SK-N-SH treated with all-trans-retinoic acid at 6 μM for 48 hours (cell line): ENCODE data around the gene HCK.

ENCODE experiments used
- ATAC-seq: fragments of 200-7000 bp; cut with Tn5 transposase; 3 replicates; pipeline ENCODE4 v1.9.1; 2020; ENCODE audit warnings: mild to moderate bottlenecking, moderate library complexity
- ARNTL ChIP-seq: fragments of 450-650 bp; formaldehyde crosslinking; IDR thresholded peaks from 2 replicates; pipeline ENCODE4 v1.5.0; 2020; ENCODE audit warnings: low read depth, mild to moderate bottlenecking, moderate library complexity, borderline replicate concordance
- BACH2 ChIP-seq: fragments of 250-450 bp; sonication (Bioruptor Pico); IDR thresholded peaks from 2 replicates; pipeline ENCODE4 v1.9.0; 2021; ENCODE audit warnings: mild to moderate bottlenecking, borderline replicate concordance
- CSDC2 ChIP-seq: fragments of 250-450 bp; sonication (Bioruptor Pico); IDR thresholded peaks from 2 replicates; pipeline ENCODE4 v1.5.0; 2020; ENCODE audit warnings: mild to moderate bottlenecking, moderate library complexity
- ESRRG ChIP-seq: fragments of 250-450 bp; sonication (Bioruptor Pico); IDR thresholded peaks from 2 replicates; pipeline ENCODE4 v1.6.1; 2021; ENCODE audit warnings: mild to moderate bottlenecking
- GLIS3 ChIP-seq: fragments of 250-450 bp; sonication (Bioruptor Pico); IDR thresholded peaks from 2 replicates; pipeline ENCODE4 v1.5.0; 2020; ENCODE audit warnings: mild to moderate bottlenecking, moderate library complexity
- ISL1 ChIP-seq: fragments of 250-450 bp; sonication (Bioruptor Pico); IDR thresholded peaks from 2 replicates; pipeline ENCODE4 v2.1.2; 2022; ENCODE audit warnings: mild to moderate bottlenecking, moderate library complexity
- OSR1 ChIP-seq: fragments of 250-450 bp; sonication (Bioruptor Pico); IDR thresholded peaks from 2 replicates; pipeline ENCODE4 v1.8.0; 2022; ENCODE audit warnings: moderate library complexity, mild to moderate bottlenecking, inconsistent platforms
- PATZ1 ChIP-seq: fragments of 250-450 bp; sonication (Bioruptor Pico); IDR thresholded peaks from 2 replicates; pipeline ENCODE4 v1.8.0; 2020; ENCODE audit warnings: mild to moderate bottlenecking, moderate library complexity, borderline replicate concordance
- PPARA ChIP-seq: fragments of 250-450 bp; sonication (Bioruptor Pico); IDR thresholded peaks from 2 replicates; pipeline ENCODE4 v1.5.0; 2020; ENCODE audit warnings: mild to moderate bottlenecking, borderline replicate concordance
- RARB ChIP-seq: fragments of 250-450 bp; sonication (Bioruptor Pico); IDR thresholded peaks from 2 replicates; pipeline ENCODE4 v1.8.0; 2021; ENCODE audit warnings: mild to moderate bottlenecking, moderate library complexity
- SNAI2 ChIP-seq: fragments of 250-450 bp; sonication (Bioruptor Pico); IDR thresholded peaks from 2 replicates; pipeline ENCODE4 v1.5.0; 2020; ENCODE audit warnings: mild to moderate bottlenecking, moderate library complexity
- TCF4 ChIP-seq: fragments of 250-450 bp; sonication (Bioruptor Pico); IDR thresholded peaks from 2 replicates; pipeline ENCODE4 v1.8.0; 2021; ENCODE audit warnings: mild to moderate bottlenecking, moderate library complexity, borderline replicate concordance
- TOX ChIP-seq: fragments of 250-450 bp; sonication (Bioruptor Pico); IDR thresholded peaks from 2 replicates; pipeline ENCODE4 v1.8.0; 2021; ENCODE audit warnings: mild to moderate bottlenecking, moderate library complexity, borderline replicate concordance
- ZC3H10 ChIP-seq: fragments of 250-450 bp; sonication (Bioruptor Pico); IDR thresholded peaks from 2 replicates; pipeline ENCODE4 v1.5.1; 2021; ENCODE audit warnings: mild to moderate bottlenecking, moderate library complexity
- ZFP3 ChIP-seq: fragments of 250-450 bp; sonication (Bioruptor Pico); IDR thresholded peaks from 2 replicates; pipeline ENCODE4 v1.5.0; 2020; ENCODE audit warnings: mild to moderate bottlenecking, moderate library complexity
- ZFP30 ChIP-seq: fragments of 450-650 bp; formaldehyde crosslinking; IDR thresholded peaks from 2 replicates; pipeline ENCODE4 v1.5.0; 2022; ENCODE audit warnings: mild to moderate bottlenecking, moderate library complexity
- ZNF565 ChIP-seq: fragments of 450-650 bp; formaldehyde crosslinking; conservative IDR thresholded peaks from 2 replicates; pipeline ENCODE4 v1.5.0; 2020; ENCODE audit warnings: low read depth, mild to moderate bottlenecking, moderate library complexity
- ZNF70 ChIP-seq: fragments of 450-650 bp; formaldehyde crosslinking; IDR thresholded peaks from 2 replicates; pipeline ENCODE4 v1.5.0; 2020; ENCODE audit warnings: mild to moderate bottlenecking, moderate library complexity
- ZNF8 ChIP-seq: fragments of 450-650 bp; formaldehyde crosslinking; IDR thresholded peaks from 2 replicates; pipeline ENCODE4 v1.5.0; 2020; ENCODE audit warnings: mild to moderate bottlenecking, moderate library complexity
- TF ChIP-seq, protein P1 (sequence below): fragments of 250-450 bp; sonication (Bioruptor Pico); IDR thresholded peaks from 2 replicates; pipeline ENCODE4 v1.5.1; 2021; ENCODE audit warnings: mild to moderate bottlenecking, moderate library complexity
- TF ChIP-seq, protein P2 (sequence below): fragments of 250-450 bp; sonication (Bioruptor Pico); IDR thresholded peaks from 2 replicates; pipeline ENCODE4 v1.5.1; 2020; ENCODE audit warnings: low read depth, mild to moderate bottlenecking, moderate library complexity
- TF ChIP-seq, protein P3 (sequence below): fragments of 250-450 bp; sonication (Bioruptor Pico); IDR thresholded peaks from 2 replicates; pipeline ENCODE4 v1.5.0; 2020; ENCODE audit warnings: mild to moderate bottlenecking, moderate library complexity

Gene HCK

DNA sequence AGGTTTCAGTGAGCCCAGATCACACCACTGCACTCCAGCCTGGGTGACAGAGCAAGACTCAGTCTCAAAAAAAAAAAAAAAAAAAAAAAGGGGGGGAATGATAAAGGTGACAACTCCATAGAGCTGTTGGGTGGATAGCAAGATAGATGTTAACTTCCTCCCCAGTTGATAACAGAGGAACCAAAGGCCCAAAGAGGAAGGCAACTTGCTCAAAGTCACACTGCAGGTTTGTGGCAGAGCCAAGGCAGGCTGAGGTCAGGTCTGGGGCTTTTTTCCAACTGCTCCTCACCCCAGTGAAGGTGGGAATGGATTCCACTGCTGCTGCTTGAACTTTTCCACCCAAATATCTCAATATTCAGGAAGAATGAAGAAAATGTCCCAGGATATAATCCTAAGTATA lies 26.7 kb downstream of the HCK start:
- TF ChIP-seq, protein P1, sequence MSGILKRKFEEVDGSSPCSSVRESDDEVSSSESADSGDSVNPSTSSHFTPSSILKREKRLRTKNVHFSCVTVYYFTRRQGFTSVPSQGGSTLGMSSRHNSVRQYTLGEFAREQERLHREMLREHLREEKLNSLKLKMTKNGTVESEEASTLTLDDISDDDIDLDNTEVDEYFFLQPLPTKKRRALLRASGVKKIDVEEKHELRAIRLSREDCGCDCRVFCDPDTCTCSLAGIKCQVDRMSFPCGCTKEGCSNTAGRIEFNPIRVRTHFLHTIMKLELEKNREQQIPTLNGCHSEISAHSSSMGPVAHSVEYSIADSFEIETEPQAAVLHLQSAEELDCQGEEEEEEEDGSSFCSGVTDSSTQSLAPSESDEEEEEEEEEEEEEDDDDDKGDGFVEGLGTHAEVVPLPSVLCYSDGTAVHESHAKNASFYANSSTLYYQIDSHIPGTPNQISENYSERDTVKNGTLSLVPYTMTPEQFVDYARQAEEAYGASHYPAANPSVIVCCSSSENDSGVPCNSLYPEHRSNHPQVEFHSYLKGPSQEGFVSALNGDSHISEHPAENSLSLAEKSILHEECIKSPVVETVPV (CRISPR knock-in tag): no peak
- TF ChIP-seq ZNF565 (CRISPR knock-in tag): no peak
- TF ChIP-seq ZNF70 (CRISPR knock-in tag): no peak
- TF ChIP-seq SNAI2: no peak
- TF ChIP-seq BACH2 (CRISPR knock-in tag): no peak
- no peak for TF ChIP-seq ZFP30 (CRISPR knock-in tag)
- no peak for ATAC-seq

GRCh38 chr20:32079655-32080109 lies 27.6 kb downstream of the HCK start:
- no peak for ATAC-seq
- no peak for TF ChIP-seq TOX (CRISPR knock-in tag)
- TF ChIP-seq ESRRG (CRISPR knock-in tag): no peak
- TF ChIP-seq SNAI2: no peak
- TF ChIP-seq, protein P2, sequence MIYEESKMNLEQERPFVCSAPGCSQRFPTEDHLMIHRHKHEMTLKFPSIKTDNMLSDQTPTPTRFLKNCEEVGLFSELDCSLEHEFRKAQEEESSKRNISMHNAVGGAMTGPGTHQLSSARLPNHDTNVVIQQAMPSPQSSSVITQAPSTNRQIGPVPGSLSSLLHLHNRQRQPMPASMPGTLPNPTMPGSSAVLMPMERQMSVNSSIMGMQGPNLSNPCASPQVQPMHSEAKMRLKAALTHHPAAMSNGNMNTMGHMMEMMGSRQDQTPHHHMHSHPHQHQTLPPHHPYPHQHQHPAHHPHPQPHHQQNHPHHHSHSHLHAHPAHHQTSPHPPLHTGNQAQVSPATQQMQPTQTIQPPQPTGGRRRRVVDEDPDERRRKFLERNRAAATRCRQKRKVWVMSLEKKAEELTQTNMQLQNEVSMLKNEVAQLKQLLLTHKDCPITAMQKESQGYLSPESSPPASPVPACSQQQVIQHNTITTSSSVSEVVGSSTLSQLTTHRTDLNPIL: no peak
- TF ChIP-seq RARB (CRISPR knock-in tag): no peak
- no peak for TF ChIP-seq TCF4 (CRISPR knock-in tag)
- TF ChIP-seq CSDC2 (CRISPR knock-in tag): no peak
- TF ChIP-seq PATZ1: no peak
- TF ChIP-seq ZNF70 (CRISPR knock-in tag): no peak
- TF ChIP-seq OSR1 (CRISPR knock-in tag): no peak
- TF ChIP-seq ISL1 (CRISPR knock-in tag): no peak
- TF ChIP-seq ARNTL (CRISPR knock-in tag): no peak
- TF ChIP-seq ZNF565 (CRISPR knock-in tag): no peak
- TF ChIP-seq BACH2 (CRISPR knock-in tag): no peak
- TF ChIP-seq, protein P1 (CRISPR knock-in tag): no peak
- no peak for TF ChIP-seq PPARA (CRISPR knock-in tag)
- no peak for TF ChIP-seq ZFP30 (CRISPR knock-in tag)
- TF ChIP-seq, protein P3, sequence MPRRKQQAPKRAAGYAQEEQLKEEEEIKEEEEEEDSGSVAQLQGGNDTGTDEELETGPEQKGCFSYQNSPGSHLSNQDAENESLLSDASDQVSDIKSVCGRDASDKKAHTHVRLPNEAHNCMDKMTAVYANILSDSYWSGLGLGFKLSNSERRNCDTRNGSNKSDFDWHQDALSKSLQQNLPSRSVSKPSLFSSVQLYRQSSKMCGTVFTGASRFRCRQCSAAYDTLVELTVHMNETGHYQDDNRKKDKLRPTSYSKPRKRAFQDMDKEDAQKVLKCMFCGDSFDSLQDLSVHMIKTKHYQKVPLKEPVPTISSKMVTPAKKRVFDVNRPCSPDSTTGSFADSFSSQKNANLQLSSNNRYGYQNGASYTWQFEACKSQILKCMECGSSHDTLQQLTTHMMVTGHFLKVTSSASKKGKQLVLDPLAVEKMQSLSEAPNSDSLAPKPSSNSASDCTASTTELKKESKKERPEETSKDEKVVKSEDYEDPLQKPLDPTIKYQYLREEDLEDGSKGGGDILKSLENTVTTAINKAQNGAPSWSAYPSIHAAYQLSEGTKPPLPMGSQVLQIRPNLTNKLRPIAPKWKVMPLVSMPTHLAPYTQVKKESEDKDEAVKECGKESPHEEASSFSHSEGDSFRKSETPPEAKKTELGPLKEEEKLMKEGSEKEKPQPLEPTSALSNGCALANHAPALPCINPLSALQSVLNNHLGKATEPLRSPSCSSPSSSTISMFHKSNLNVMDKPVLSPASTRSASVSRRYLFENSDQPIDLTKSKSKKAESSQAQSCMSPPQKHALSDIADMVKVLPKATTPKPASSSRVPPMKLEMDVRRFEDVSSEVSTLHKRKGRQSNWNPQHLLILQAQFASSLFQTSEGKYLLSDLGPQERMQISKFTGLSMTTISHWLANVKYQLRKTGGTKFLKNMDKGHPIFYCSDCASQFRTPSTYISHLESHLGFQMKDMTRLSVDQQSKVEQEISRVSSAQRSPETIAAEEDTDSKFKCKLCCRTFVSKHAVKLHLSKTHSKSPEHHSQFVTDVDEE (CRISPR knock-in tag): no peak
- no peak for TF ChIP-seq GLIS3
- TF ChIP-seq ZC3H10 (CRISPR knock-in tag): no peak

DNA sequence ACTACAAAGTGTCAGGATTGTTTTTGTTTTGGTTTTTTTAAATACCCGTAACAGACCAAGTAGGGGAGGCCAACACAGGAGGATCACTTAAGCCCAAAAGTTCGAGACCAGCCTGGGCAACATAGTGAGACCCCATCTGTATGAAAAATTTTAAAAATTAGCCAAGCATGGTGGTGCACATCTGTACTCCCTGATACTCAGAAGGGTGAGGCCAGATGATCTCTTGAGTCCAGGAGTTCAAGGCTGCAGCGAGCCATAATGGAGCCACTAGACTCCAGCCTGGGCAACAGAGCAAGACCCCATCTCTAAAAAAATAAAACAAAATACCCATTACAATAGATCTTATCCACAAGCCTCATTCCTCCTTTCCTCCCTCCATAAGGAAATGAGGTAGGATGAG lies 28.7 kb downstream of the HCK start:
- no peak for ATAC-seq
- TF ChIP-seq, protein P2: no peak
- no peak for TF ChIP-seq ZNF8 (CRISPR knock-in tag)
- TF ChIP-seq ESRRG (CRISPR knock-in tag): no peak
- TF ChIP-seq ZFP3 (CRISPR knock-in tag): no peak
- TF ChIP-seq ZNF565 (CRISPR knock-in tag): no peak
- no peak for TF ChIP-seq ARNTL (CRISPR knock-in tag)
- no peak for TF ChIP-seq ZC3H10 (CRISPR knock-in tag)
- TF ChIP-seq ISL1 (CRISPR knock-in tag): no peak
- TF ChIP-seq BACH2 (CRISPR knock-in tag): no peak
- TF ChIP-seq, protein P3 (CRISPR knock-in tag): no peak
- no peak for TF ChIP-seq RARB (CRISPR knock-in tag)
- no peak for TF ChIP-seq TOX (CRISPR knock-in tag)
- TF ChIP-seq TCF4 (CRISPR knock-in tag): no peak
- no peak for TF ChIP-seq SNAI2
